ENCODE data around the gene GNAO1.

- no peak for TF ChIP-seq XRCC4 (IDR thresholded peaks at IDR 0.05; ENCODE audit: extremely low read depth, insufficient read depth, insufficient read length)
- no peak for TF ChIP-seq ZNF280B (CRISPR knock-in tag; IDR thresholded peaks at IDR 0.05)
- TF ChIP-seq FOS (IDR thresholded peaks at IDR 0.05; ENCODE audit: extremely low read depth, insufficient read length): no peak
- TF ChIP-seq ZNF232 (CRISPR knock-in tag; IDR thresholded peaks at IDR 0.05): no peak
- TF ChIP-seq YY1 (IDR thresholded peaks at IDR 0.05; ENCODE audit: borderline replicate concordance in 1 of 3, control insufficient read depth in 1 of 3, extremely low read depth in 1 of 3, insufficient read depth in 3 of 3, insufficient read length in 1 of 3, insufficient replicate concordance in 2 of 3, low read depth in 1 of 3, low read length in 2 of 3): no peak
- no peak for TF ChIP-seq NR1H2 (CRISPR knock-in tag; IDR thresholded peaks at IDR 0.05)
- TF ChIP-seq MCM2 (IDR thresholded peaks at IDR 0.05; ENCODE audit: low read depth): no peak
- no peak for TF ChIP-seq ZNF124 (CRISPR knock-in tag; IDR thresholded peaks at IDR 0.05)
- TF ChIP-seq ATF3 (IDR thresholded peaks at IDR 0.05): no peak
- TF ChIP-seq ATF3 (CRISPR knock-in tag; conservative IDR thresholded peaks at IDR 0.05): no peak
- TF ChIP-seq SETDB1 (IDR thresholded peaks at IDR 0.05; ENCODE audit: low read length): no peak
- no peak for TF ChIP-seq CTCF (IDR thresholded peaks at IDR 0.05 in 2 of 3, conservative IDR thresholded peaks at IDR 0.05 in 1 of 3; ENCODE audit: insufficient read depth in 2 of 3, low read depth in 1 of 3, low read length in 3 of 3)
- no peak for TF ChIP-seq RFX7 (CRISPR knock-in tag; IDR thresholded peaks at IDR 0.05)
- no peak for TF ChIP-seq BRCA1 (IDR thresholded peaks at IDR 0.05)
- no peak for TF ChIP-seq BRCA1 (CRISPR knock-in tag; IDR thresholded peaks at IDR 0.05)
These were observed 198.3 kb downstream of the GNAO1 start for GRCh38 chr16:56389554-56389953.
